Measurements from ENCODE around the gene ALDOA. TPM values are rescaled to one million over a fixed set of nuclear protein-coding genes. Genes with fewer than 3 reads are reported as not detected.

ALDOA gene
- polyA plus RNA-seq, 1 experiment, result 1,788 TPM

DNA sequence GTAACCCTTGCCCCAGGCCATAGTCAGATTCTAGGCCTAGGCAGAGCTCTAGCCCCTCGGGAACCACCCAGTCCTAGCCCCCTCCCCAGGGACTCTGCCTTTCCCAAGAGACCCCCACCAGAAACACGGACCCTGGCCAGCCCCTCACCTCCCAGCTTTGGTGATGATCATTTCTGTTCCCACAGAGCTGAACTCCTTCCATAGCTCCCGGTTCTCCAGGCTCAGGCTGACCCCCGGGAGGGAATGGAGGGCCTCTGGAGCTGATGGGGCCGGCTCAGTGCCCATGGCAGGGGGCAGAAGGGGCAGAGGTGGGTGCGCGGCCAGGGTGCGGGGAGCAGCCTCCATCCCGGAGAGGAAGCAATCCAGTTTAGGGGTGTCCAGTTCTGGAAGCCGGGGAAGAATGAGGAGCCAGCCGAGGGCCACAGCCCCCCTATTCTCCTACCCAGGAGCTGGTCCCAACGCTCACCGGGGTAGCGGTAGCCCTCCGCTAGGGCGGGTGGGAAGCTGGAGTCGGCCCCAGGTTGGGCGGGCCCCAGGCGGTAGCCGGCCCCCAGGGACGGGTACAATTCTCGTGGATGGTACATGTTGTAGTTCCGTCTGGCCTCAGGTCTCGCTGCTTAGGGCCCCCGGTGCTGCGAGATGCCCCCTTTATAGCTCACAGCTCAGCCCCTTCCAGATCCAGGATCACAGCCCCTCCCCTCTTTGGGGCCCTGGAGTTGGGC is 25.2 kb downstream of the ALDOA start:
- TF ChIP-seq, protein P1, sequence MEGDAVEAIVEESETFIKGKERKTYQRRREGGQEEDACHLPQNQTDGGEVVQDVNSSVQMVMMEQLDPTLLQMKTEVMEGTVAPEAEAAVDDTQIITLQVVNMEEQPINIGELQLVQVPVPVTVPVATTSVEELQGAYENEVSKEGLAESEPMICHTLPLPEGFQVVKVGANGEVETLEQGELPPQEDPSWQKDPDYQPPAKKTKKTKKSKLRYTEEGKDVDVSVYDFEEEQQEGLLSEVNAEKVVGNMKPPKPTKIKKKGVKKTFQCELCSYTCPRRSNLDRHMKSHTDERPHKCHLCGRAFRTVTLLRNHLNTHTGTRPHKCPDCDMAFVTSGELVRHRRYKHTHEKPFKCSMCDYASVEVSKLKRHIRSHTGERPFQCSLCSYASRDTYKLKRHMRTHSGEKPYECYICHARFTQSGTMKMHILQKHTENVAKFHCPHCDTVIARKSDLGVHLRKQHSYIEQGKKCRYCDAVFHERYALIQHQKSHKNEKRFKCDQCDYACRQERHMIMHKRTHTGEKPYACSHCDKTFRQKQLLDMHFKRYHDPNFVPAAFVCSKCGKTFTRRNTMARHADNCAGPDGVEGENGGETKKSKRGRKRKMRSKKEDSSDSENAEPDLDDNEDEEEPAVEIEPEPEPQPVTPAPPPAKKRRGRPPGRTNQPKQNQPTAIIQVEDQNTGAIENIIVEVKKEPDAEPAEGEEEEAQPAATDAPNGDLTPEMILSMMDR (IDR thresholded peaks at IDR 0.05; ENCODE audit: insufficient read depth, low read depth, low read length), result no peak
- H3K4me3 ChIP-seq (ENCODE audit: low read depth, low read length), result no peak overlapping the region
- DNase-seq (ENCODE audit: low read depth), result no peak
- peaks cover 16% of the 10 kb centered on the region for H3K36me3 ChIP-seq (ENCODE audit: control insufficient read depth, insufficient read depth, low read length)
- ChIA-PET CTCF (interaction anchor here (0.9 to 3.1 kb wide), 15 partner anchors 10 to 603 kb away, joined by 3 to 28 read pairs (median 4); partner anchors contain the start of genes GDPD3 and PPP4C), POLR2A (interaction anchor here (0.6 kb wide), 1 partner anchor 126 kb away, joined by 3 read pairs; no protein-coding TSS in a partner anchor)
- H3K27me3 ChIP-seq (ENCODE audit: control insufficient read depth, insufficient read depth, low read length), result no peaks in the 10 kb centered on the region

DNA sequence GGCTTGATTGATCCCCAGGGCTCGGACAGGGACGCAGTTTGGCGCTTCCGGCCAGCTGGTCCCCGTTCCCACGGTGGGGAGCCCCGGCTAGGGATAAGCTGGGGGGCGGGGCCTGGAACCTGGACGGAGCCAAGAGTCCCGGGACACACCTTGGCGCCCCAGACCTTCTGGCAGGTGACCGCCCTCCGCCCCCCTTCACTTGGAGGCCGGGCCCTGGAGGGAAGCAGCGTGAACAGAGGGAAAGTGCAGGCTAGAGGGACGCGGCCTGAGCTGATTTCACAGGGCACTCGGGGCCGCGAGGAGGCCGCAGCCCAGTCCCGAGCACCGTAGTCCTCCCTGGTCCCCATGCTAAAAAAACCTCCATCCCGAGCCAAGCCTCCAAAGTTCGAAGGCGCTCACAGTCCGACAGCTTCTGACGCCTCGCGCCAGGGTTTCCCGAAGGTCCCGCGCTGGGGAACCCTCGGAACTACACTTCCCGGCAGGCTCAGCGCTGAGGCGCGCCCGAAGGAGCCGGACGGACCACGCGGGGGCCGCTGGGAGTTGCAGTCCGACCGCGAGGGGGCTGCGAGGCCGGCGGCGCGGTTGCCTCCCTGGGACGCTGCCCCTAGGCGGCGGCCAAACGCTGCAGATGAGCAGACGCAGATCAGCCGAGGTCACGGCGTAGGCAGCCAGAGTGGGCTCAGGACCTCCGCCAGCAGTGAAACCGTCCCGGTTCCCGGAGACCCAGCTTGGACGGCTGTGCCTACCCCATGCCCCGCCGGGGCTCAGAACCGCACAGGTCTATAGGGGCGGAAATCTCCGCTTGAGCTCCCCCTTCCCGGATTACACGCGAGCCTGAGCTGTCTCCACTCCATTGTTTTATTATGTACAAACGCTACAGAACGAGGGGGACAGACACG is 26.2 kb downstream of the ALDOA start, which contains the start of gene TBX6:
Gene TBX6, minus strand, starts transcription at position 451 of the 899 bp plus-strand sequence. CDS start 731 bp downstream, outside the sequence.
- peaks cover 16% of the 10 kb centered on the region for H3K36me3 ChIP-seq (ENCODE audit: control insufficient read depth, insufficient read depth, low read length)
- POLR2A ChIA-PET, result interaction anchor here (0.9 kb wide), 1 partner anchor 26 kb away, joined by 4 read pairs; the partner anchor contains the start of gene ALDOA
- H3K27me3 ChIP-seq (ENCODE audit: control insufficient read depth, insufficient read depth, low read length), result no peaks in the 10 kb centered on the region
- TF ChIP-seq, protein P1 (IDR thresholded peaks at IDR 0.05; ENCODE audit: insufficient read depth, low read depth, low read length), result peak; percentile 67
- DNase-seq (ENCODE audit: low read depth), result peak; percentile 23
- H3K4me3 ChIP-seq (ENCODE audit: low read depth, low read length), result peak within 1 kb of the TSS; percentile 48
- CTCF ChIA-PET, result interaction anchor here (0.7 to 3.1 kb wide), 23 partner anchors 10 to 602 kb away, joined by 3 to 28 read pairs (median 4); partner anchors contain the start of genes ALDOA, DCTPP1, GDPD3 and PPP4C

DNA sequence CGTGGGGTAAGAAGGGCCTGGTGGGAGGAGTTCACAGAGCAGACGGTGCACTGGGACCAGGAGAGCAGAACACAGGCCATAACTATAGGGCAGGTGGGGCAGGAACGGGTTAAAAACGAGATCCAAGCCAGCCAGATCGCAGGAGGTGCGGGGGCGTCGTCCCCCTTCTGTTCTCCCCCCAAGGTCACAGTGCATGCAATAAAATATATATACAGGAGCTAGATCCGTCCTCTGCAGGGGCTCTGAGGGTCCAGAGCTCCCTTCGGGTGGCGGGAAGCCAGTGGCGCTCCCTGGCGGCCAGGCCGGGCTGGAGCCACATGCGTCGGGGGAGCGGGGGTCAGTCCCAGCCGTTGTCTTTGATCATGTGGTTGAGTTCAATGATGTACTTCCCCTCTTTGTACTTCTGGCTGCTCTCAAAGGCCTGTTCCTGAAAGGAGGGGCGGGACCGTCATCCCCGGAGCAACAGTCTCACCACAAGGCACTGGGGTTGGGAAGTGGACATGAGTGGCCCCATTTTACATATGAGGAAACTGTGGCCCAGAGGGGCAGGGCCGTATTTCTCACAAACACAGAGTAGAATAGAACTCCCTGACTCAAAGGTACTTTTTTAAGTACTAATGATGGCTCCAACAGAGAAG is 26.9 kb downstream of the ALDOA start:
- TF ChIP-seq, protein P1 (IDR thresholded peaks at IDR 0.05; ENCODE audit: insufficient read depth, low read depth, low read length), result peak; percentile 76
- ChIA-PET CTCF (interaction anchor here (0.7 to 3.1 kb wide), 20 partner anchors 10 to 505 kb away, joined by 3 to 28 read pairs (median 4); partner anchors contain the start of genes ALDOA, DCTPP1, GDPD3 and PPP4C), POLR2A (interaction anchor here (0.6 kb wide), 1 partner anchor 8 kb away, joined by 3 read pairs; no protein-coding TSS in a partner anchor)
- H3K27me3 ChIP-seq (ENCODE audit: control insufficient read depth, insufficient read depth, low read length), result no peaks in the 10 kb centered on the region
- H3K4me3 ChIP-seq (ENCODE audit: low read depth, low read length), result peak overlapping the region; percentile 22
- H3K36me3 ChIP-seq (ENCODE audit: control insufficient read depth, insufficient read depth, low read length), result peaks cover 15% of the 10 kb centered on the region
- DNase-seq (ENCODE audit: low read depth), result no peak

DNA sequence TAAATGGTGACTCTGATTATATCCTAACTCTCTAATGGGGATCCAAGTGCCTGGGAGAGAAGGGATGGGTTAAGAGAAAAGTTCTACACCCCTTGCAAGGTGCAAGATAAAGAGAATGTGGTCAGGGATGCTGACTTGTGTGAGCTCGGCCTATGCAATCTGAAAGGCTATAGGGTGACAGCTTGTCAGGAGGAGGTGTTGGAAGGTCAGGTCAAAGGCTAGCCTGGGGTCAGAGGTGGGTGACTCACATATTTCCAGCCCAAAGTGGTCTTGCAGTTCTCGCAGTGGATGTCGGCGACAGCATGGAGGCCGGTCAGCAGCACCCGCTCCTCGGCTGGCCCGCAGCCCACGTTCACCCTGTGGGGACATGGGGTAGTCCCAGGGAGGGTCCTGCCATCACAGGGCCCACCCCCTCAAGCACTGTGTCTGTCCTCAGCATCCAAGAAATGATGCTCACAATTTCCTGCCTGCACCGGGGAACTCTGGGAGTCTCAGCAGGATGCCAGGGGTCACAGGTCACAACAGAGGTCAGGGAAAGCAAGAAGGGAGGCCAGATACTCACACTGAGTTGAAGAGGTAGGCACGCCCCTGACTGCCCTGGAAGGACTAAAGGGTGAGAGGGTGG is 29.1 kb downstream of the ALDOA start:
- no peaks in the 10 kb centered on the region for H3K27me3 ChIP-seq (ENCODE audit: control insufficient read depth, insufficient read depth, low read length)
- ChIA-PET POLR2A (no interaction called here), CTCF (no interaction called here)
- peaks cover 15% of the 10 kb centered on the region for H3K36me3 ChIP-seq (ENCODE audit: control insufficient read depth, insufficient read depth, low read length)
- H3K4me3 ChIP-seq (ENCODE audit: low read depth, low read length), result peak overlapping the region; percentile 88
- no peak for DNase-seq (ENCODE audit: low read depth)
- TF ChIP-seq, protein P1 (IDR thresholded peaks at IDR 0.05; ENCODE audit: insufficient read depth, low read depth, low read length), result no peak
